Measurements from ENCODE around the gene SFXN2.

DNA sequence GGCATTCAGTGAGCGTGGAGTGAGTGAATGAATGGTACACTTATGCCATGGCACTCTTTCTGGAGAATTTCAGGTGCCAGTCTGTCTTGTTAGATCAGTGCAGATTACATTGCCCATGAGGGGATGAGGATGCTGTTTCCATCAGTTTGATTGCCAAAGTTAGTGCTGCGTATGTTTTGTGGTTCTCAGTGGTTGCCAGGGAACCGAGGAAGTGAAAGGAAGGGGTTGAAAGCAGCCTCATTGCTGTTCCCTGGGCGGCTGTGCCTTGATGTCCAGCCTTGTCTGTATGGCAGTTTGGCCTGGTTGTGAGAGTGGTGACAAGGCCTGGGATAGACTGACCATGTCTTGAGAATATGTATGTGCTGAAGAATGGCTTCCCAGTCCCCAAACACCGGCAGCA lies 59.5 kb downstream of the SFXN2 start:
- TF ChIP-seq, protein P1, sequence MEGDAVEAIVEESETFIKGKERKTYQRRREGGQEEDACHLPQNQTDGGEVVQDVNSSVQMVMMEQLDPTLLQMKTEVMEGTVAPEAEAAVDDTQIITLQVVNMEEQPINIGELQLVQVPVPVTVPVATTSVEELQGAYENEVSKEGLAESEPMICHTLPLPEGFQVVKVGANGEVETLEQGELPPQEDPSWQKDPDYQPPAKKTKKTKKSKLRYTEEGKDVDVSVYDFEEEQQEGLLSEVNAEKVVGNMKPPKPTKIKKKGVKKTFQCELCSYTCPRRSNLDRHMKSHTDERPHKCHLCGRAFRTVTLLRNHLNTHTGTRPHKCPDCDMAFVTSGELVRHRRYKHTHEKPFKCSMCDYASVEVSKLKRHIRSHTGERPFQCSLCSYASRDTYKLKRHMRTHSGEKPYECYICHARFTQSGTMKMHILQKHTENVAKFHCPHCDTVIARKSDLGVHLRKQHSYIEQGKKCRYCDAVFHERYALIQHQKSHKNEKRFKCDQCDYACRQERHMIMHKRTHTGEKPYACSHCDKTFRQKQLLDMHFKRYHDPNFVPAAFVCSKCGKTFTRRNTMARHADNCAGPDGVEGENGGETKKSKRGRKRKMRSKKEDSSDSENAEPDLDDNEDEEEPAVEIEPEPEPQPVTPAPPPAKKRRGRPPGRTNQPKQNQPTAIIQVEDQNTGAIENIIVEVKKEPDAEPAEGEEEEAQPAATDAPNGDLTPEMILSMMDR (conservative IDR thresholded peaks at IDR 0.05 in 1 of 2, IDR thresholded peaks at IDR 0.05 in 1 of 2; ENCODE audit: extremely low read depth in 1 of 2, insufficient read depth in 1 of 2, low read depth in 1 of 2, low read length in 2 of 2), result no peak
- TF ChIP-seq EZH2 (IDR thresholded peaks at IDR 0.05; ENCODE audit: borderline replicate concordance, low read length), result no peak

All from mammary epithelial cell (primary cell).